DND-41 (cell line): Measurements from ENCODE around the gene CDH16.
A peak's percentile ranks its signal among the peaks of the same experiment; 100 is the strongest.

Experiments
- ATAC-seq: fragments of 200-7000 bp; cut with Tn5 transposase; 3 replicates; pipeline ENCODE4 v1.9.1; 2021; ENCODE audit warnings: low read depth; ENCODE audit not compliant: insufficient read depth
- DNase-seq: peaks from one replicate; pipeline ENCODE4 v3.0.0-alpha.2; 2020
- H2AFZ ChIP-seq: 2 replicates; pipeline ENCODE4 v1.6.0; 2012; ENCODE audit warnings: low read depth, low read length
- H3K27ac ChIP-seq: 2 replicates; pipeline ENCODE4 v1.5.1; 2012; ENCODE audit warnings: low read length, inconsistent platforms
- H3K27me3 ChIP-seq: fragments of 200-600 bp; sonication (generic); 2 replicates; pipeline ENCODE4 v1.6.0; 2012; ENCODE audit warnings: low read length, mild to moderate bottlenecking, inconsistent platforms; ENCODE audit not compliant: insufficient read depth, poor library complexity
- H3K36me3 ChIP-seq: 2 replicates; pipeline ENCODE4 v1.5.1; 2012; ENCODE audit warnings: low read length, inconsistent platforms; ENCODE audit not compliant: insufficient read depth
- H3K4me1 ChIP-seq: 2 replicates; pipeline ENCODE4 v1.5.1; 2012; ENCODE audit warnings: mild to moderate bottlenecking, low read length; ENCODE audit not compliant: insufficient read depth
- H3K4me2 ChIP-seq: 2 replicates; pipeline ENCODE4 v1.6.0; 2012; ENCODE audit warnings: mild to moderate bottlenecking, moderate library complexity, low read length, inconsistent platforms; ENCODE audit not compliant: insufficient read depth
- H3K4me3 ChIP-seq, 2 experiments: fragments of 200-600 bp in 1 of 2; shearing (Covaris generic) in 1 of 2; 2 replicates each; pipeline ENCODE4 v1.5.1; 2012 to 2016; ENCODE audit warnings: inconsistent platforms in 2 of 2, low read length in 2 of 2, mild to moderate bottlenecking in 2 of 2, low read depth in 1 of 2, moderate library complexity in 1 of 2
- H3K79me2 ChIP-seq: 2 replicates; pipeline ENCODE4 v1.6.0; 2012; ENCODE audit warnings: low read length, inconsistent platforms; ENCODE audit not compliant: insufficient read depth
- H3K9ac ChIP-seq: 2 replicates; pipeline ENCODE4 v1.6.0; 2012; ENCODE audit warnings: low read depth, mild to moderate bottlenecking, inconsistent platforms, low read length, moderate library complexity
- H3K9me3 ChIP-seq: 2 replicates; pipeline ENCODE4 v1.5.1; 2012; ENCODE audit warnings: low read length, moderate library complexity, mild to moderate bottlenecking, inconsistent platforms; ENCODE audit not compliant: insufficient read depth, severe bottlenecking
- H4K20me1 ChIP-seq: 2 replicates; pipeline ENCODE4 v1.6.0; 2012; ENCODE audit warnings: low read length; ENCODE audit not compliant: insufficient read depth
- CTCF ChIP-seq: IDR thresholded peaks from 2 replicates; pipeline ENCODE4 v1.5.1; 2012; ENCODE audit warnings: borderline replicate concordance, low read length, moderate library complexity, mild to moderate bottlenecking; ENCODE audit not compliant: poor library complexity, severe bottlenecking; ENCODE audit errors: extremely low read depth
- EZH2 ChIP-seq: IDR thresholded peaks from 3 replicates; pipeline ENCODE4 v1.6.1; 2012; ENCODE audit warnings: borderline replicate concordance, low read depth, mild to moderate bottlenecking, moderate library complexity, low read length, inconsistent platforms; ENCODE audit not compliant: severe bottlenecking

CDH16 gene

GRCh38 chr16:66895999-66896398, 22.7 kb downstream of the CDH16 start:
- H3K4me1 ChIP-seq, result peaks cover 5% of the 10 kb centered on the region
- no peak for DNase-seq
- ATAC-seq, result no peak
- H3K4me2 ChIP-seq, result no peak overlapping the region
- H3K79me2 ChIP-seq, result no peaks in the 10 kb centered on the region
- H2AFZ ChIP-seq, result no peak overlapping the region
- peaks cover 12% of the 10 kb centered on the region; the same call in 1 of the 2 replicates for H3K36me3 ChIP-seq
- H3K27me3 ChIP-seq, result no peaks in the 10 kb centered on the region
- TF ChIP-seq EZH2 (no peak), CTCF (no peak)
- no peaks in the 10 kb centered on the region for H3K9me3 ChIP-seq
- H3K27ac ChIP-seq, result no peak overlapping the region
- no peak overlapping the region for H3K4me3 ChIP-seq
- H4K20me1 ChIP-seq, result peaks cover 5% of the 10 kb centered on the region; the same call in 1 of the 2 replicates
- H3K9ac ChIP-seq, result no peak overlapping the region

- H3K36me3 ChIP-seq, result peaks cover 15% of the 10 kb centered on the region; the same call in 1 of the 2 replicates
- H3K4me3 ChIP-seq, result no peak overlapping the region
- no peaks in the 10 kb centered on the region for H3K9me3 ChIP-seq
- 0 out of 2 replicates have a peak, but pooled peaks cover under 1% of the 10 kb centered on the region for H3K79me2 ChIP-seq
- H3K9ac ChIP-seq, result no peak overlapping the region
- ATAC-seq (no peak), DNase-seq (no peak)
- no peak overlapping the region for H3K27ac ChIP-seq
- no peak overlapping the region for H2AFZ ChIP-seq
- peaks cover 5% of the 10 kb centered on the region; the same call in 1 of the 2 replicates for H4K20me1 ChIP-seq
- no peak for TF ChIP-seq EZH2
- no peak overlapping the region for H3K4me2 ChIP-seq
- peaks cover 5% of the 10 kb centered on the region for H3K4me1 ChIP-seq
- no peaks in the 10 kb centered on the region for H3K27me3 ChIP-seq
Observed at GRCh38 chr16:66895689-66895979, 23.1 kb downstream of the CDH16 start.

GRCh38 chr16:66894948-66895688, 23.6 kb downstream of the CDH16 start:
- H3K79me2 ChIP-seq, result 0 out of 2 replicates have a peak, but pooled peaks cover 2% of the 10 kb centered on the region
- H2AFZ ChIP-seq, result no peak overlapping the region
- TF ChIP-seq CTCF (peak; percentile 70), EZH2 (no peak)
- H3K4me2 ChIP-seq, result no peak overlapping the region
- peak; percentile 73 for ATAC-seq
- no peaks in the 10 kb centered on the region for H3K9me3 ChIP-seq
- peak; percentile 43 for DNase-seq
- H3K4me3 ChIP-seq, result no peak overlapping the region
- H3K27ac ChIP-seq, result no peak overlapping the region
- H3K27me3 ChIP-seq, result no peaks in the 10 kb centered on the region
- H3K9ac ChIP-seq, result no peak overlapping the region
- H3K4me1 ChIP-seq, result peaks cover 5% of the 10 kb centered on the region
- peaks cover 20% of the 10 kb centered on the region; the same call in 1 of the 2 replicates for H3K36me3 ChIP-seq
- peaks cover 5% of the 10 kb centered on the region; the same call in 1 of the 2 replicates for H4K20me1 ChIP-seq

GRCh38 chr16:66894055-66894454, 24.6 kb downstream of the CDH16 start:
- no peaks in the 10 kb centered on the region for H3K27me3 ChIP-seq
- H3K27ac ChIP-seq, result no peak overlapping the region
- peaks cover 5% of the 10 kb centered on the region; the same call in 1 of the 2 replicates for H4K20me1 ChIP-seq
- TF ChIP-seq CTCF (no peak), EZH2 (no peak)
- peaks cover 23% of the 10 kb centered on the region; the same call in 1 of the 2 replicates for H3K36me3 ChIP-seq
- H3K9me3 ChIP-seq, result no peaks in the 10 kb centered on the region
- peaks cover 5% of the 10 kb centered on the region for H3K4me1 ChIP-seq
- peaks cover 6% of the 10 kb centered on the region; the same call in 1 of the 2 replicates for H3K79me2 ChIP-seq
- H3K4me2 ChIP-seq, result no peak overlapping the region
- H3K4me3 ChIP-seq, result no peak overlapping the region
- DNase-seq (no peak), ATAC-seq (no peak)
- no peak overlapping the region for H2AFZ ChIP-seq
- H3K9ac ChIP-seq, result no peak overlapping the region
